HG02571 (cell line): Measurements from ENCODE around the gene GH1.
"Not testable (repeated sequence)": the region's sequence is repeated elsewhere in the genome, so short reads cannot be mapped to it uniquely, and the experiment has no call there.

Experiments
- ATAC-seq: cut with Tn5 transposase; IDR thresholded peaks from one replicate; pipeline ENCODE4 v1.9.1; 2021; ENCODE audit warnings: mild to moderate bottlenecking, moderate library complexity; ENCODE audit not compliant: unreplicated experiment

GH1 gene

DNA sequence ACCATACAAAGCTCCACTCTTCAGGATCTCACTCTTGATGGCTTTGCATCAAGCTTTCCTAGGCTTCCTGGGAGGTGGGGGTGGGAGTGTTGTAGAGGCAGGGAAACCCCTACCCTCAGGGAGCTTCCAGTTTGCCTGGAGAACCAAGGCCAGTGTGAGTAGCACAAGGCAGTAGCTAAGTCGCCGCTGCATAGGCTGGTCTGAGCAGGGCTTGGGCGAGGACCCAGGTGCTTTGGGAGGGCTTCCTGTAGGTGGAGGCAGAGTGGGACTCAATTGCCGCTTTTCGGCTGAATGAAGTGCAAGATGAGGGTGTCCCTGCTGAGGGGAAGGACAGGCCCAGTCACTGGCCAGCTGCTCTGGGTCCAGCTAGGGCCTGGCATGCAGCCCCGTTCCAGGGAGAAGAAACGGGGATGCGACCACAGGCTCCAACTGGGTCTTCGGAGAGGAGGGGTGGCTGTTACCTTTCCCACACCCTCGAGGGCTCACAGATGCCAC, 9.6 kb upstream of the GH1 start:
- no peak for ATAC-seq

DNA sequence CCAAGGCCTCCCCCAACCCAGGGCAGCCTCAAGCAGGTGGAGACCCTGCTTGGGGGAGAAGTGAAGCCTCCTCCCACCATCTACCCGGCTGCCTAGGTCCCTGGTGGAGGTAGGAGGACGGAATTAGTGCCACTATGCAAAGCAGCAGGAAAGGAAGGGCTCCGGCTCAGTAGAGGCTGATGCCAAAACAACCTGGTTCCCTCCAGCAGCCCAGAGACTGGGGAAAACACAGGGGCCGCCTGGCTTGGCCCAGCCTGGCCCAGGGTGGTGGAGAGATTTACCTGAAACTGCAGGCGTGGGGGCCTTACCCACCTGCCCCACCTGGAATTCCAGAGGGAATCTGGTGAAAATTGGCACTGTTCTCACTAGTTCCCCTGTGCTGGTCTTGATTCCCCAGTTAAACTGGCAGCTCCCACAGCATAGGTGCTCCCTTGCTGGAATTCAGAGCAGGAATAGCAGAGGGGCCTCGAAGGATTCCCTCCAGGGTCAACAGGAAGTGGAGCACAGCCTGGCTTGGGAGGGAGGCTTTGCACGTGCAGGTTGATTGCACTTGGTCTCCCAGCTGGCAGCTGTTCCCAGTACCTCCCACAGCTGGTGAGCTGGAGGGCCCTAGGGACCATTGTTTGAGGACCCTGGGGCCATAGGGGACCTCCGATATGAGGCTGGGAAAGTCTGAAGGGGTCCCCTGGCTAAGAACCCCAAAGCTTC, 9.0 kb upstream of the GH1 start:
- ATAC-seq, result no peak

DNA sequence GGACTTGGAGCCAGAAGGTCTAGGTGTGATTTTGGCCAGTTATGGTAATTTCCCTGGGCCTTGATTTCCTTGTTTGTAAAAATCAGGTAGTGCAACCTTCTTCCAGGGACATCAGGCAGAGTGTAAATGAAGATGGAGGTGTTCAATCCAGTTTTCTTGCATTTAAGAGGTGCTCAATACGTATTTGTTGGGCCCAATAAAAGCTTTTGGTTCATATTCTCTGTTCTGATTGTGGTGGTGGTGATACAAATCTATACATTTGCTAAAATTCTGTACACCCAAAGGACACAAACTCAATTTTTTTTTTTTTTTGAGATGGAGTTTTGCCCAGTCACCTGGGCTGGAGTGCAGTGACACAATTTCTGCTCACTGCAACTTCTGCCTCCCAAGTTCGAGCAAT, 7.5 kb upstream of the GH1 start:
- no peak for ATAC-seq

DNA sequence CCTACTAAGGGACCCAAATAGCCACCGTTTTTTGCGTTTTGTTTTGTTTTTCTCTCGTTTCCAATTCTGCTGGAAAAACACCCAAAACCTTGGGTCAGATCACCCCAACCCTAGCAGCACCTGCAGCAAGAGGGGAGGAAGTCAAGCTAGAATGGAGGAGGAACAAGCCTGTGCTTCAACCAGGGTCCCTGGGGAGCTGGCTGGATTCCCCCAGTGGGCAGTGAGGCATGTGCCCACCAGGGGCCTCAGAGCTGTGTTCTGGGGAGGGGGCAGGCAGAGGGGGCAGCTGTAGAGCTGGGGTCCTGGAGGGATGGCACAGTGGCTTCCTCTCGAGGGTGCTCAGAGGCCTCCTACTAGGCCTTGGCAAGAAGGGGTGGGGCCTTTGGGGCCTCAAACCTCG, 7.0 kb upstream of the GH1 start:
- no peak for ATAC-seq

DNA sequence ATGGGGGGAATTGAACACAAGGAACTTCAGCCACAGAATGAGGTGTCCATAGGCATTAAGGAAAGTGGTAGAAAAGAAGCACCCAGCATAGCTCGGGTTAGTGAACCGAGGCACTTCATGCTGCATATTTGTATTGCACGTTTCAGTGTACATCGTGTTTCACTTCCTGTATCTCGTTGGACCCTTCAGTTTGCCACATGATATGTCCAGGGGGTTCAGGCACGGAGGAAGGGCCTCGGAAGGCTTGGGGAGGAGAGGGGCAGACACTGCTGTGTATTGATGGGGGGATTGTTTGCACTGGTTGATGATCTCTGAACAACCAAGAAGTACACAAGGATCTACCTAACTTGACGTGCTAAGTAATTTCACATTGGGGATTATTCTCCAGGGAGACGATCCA, 3.8 kb upstream of the GH1 start:
- ATAC-seq, result not testable (repeated sequence)

DNA sequence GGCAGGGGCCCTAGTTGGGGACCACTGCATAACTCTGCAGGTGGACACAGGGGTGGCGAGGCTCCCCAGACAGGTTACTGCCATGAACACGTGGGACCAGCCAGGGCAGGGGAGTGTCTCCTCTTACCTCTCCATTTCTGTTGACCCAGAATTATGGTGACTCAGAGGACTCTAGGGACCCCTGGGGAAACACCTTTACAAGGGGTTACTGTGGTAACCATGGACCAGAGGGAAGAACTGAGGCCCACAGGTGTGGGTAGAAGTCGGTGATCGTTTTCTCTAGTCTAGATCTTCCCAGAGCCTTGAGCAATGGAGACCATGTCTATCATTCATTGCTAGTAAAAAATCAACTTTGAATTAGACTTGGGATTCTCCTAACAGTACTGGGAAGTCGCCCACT, 2.1 kb upstream of the GH1 start:
- ATAC-seq, result not testable (repeated sequence)

DNA sequence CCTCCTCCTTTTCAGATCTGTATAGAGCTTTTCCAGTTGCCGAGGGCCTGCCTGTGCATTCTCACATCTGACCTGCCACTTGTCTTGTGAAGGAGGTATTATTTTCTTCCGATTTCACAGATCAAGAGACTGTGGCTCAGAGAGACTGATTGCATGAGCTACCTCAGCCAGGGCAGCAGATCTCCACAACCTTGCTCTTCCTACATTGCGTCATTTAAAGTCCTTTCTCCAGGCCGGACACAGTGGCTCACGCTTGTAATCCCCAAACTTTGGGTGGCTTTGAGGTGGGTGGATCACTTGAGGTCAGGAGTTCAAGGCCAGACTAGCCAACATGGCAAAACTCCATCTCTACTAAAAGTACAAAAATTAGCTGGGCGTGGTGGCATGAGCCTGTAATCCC, 1.4 kb upstream of the GH1 start:
- ATAC-seq, result not testable (repeated sequence)

DNA sequence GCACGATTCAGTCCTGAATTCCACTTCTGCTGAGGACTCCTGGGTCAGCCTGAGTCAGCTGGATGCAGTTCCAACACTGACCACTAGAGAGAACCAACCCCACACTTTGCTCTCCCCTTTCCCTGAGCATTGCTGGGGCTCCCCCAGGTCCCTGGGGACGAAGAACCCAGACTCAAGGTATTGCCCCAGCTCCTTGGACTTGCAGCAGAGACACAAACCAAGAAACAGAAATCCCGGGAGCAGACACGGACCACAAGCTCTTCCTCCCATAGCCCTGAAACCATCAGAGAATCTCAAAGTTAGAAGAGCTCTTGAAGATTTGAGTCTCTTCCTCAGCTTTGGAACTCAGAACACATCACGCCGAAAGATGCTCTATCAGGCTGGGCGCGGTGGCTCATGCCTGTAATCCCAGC, 678 bp upstream of the GH1 start:
- peak; percentile 58 for ATAC-seq

DNA sequence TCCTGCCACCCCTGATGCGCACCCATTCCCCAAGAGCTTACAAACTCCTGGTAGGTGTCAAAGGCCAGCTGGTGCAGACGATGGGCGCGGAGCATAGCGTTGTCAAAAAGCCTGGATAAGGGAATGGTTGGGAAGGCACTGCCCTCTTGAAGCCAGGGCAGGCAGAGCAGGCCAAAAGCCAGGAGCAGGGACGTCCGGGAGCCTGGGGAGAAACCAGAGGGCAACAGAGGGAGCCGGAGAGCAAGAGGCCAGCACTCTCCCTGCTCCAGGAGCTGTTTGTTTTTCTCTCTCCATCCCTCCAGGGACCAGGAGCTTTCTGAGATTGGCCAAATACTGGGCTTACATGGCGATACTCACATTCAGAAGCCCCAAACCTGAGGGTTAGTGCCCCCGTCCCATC, 334 bp downstream of the GH1 start:
- no peak for ATAC-seq

DNA sequence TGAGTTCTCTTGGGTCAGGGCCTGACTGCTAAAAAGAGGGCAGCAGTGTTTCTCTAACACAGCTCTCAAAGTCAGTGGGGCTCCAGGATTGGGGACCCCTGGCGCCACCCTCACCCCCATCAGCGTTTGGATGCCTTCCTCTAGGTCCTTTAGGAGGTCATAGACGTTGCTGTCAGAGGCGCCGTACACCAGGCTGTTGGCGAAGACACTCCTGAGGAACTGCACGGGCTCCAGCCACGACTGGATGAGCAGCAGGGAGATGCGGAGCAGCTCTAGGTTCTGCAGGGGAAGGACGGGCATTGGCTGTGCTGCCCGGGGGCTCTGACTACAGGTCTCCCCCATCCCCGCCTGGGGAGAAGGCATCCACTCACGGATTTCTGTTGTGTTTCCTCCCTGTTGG, 993 bp downstream of the GH1 start:
- ATAC-seq, result no peak

DNA sequence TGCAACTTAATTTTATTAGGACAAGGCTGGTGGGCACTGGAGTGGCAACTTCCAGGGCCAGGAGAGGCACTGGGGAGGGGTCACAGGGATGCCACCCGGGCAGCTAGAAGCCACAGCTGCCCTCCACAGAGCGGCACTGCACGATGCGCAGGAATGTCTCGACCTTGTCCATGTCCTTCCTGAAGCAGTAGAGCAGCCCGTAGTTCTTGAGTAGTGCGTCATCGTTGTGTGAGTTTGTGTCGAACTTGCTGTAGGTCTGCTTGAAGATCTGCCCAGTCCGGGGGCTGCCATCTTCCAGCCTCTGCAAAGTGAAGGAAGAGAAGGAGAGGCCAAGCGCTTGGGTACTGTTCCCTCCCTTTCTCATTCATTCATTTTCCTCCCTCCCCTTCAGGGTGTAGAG, 1.4 kb downstream of the GH1 start:
- ATAC-seq, result not testable (repeated sequence)

DNA sequence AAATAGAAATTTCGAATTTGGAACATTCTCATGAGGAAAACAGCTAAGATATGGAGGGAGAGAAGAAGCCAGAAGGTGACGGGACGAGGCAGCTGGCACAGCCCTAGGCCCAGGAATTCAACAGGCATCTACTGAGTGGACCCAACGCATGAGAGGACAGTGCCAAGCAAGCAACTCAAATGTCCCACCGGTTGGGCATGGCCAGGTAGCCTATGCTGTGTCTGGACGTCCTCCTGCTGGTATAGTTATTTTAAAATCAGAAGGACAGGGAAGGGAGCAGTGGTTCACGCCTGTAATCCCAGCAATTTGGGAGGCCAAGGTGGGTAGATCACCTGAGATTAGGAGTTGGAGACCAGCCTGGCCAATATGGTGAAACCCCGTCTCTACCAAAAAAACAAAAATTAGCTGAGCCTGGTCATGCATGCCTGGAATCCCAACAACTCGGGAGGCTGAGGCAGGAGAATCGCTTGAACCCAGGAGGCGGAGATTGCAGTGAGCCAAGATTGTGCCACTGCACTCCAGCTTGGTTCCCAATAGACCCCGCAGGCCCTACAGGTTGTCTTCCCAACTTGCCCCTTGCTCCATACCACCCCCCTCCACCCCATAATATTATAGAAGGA, 2.0 kb downstream of the GH1 start:
- no peak for ATAC-seq

DNA sequence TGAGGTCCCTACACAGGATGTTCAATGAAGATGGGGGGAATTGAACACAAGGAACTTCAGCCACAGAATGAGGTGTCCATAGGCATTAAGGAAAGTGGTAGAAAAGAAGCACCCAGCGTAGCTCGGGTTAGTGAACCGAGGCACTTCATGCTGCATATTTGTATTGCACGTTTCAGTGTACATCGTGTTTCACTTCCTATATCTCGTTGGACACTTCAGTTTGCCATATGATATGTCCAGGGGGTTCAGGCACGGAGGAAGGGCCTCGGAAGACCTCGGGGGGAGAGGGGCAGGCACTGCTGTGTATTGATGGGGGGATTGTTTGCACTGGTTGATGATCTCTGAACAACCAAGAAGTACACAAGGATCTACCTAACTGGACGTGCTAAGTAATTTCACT, 2.9 kb downstream of the GH1 start:
- ATAC-seq, result not testable (repeated sequence)

DNA sequence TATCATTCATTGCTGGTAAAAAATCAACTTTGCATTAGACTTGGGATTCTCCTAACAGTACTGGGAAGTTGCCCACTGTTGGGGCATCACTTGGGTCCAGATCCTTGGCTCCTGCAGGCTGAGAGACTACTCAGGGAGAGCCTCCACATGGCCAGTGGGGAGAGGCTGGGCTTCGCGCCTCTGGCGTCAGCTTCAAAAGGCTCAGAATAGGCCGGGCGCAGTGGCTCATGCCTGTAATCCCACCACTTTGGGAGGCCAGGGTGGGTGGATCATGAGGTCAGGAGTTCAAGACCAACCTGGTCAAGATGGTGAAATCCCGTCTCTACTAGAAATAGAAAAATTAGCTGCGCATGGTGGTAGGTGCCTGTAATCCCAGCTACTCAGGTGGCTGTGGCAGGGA, 4.2 kb downstream of the GH1 start:
- ATAC-seq, result no peak

DNA sequence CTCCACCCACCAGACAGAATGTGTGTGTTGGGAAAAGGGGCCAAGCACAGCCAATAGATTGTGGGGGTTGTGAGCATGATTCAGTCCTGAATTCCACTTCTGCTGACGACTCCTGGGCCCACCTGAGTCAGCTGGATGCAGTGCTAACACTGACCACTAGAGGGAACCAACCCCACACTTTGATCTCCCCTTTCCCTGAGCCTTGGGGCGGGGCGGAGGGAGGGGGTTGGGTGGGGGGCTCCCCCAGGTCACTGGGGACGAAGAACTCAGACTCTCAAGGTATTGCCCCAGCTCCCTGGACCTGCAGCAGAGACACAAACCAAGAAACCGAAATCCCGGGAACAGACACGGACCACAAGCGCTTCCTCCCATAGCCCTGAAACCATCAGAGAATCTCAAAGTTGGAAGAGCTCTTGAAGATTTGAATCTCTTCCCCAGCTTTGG, 7.0 kb downstream of the GH1 start:
- no peak for ATAC-seq

DNA sequence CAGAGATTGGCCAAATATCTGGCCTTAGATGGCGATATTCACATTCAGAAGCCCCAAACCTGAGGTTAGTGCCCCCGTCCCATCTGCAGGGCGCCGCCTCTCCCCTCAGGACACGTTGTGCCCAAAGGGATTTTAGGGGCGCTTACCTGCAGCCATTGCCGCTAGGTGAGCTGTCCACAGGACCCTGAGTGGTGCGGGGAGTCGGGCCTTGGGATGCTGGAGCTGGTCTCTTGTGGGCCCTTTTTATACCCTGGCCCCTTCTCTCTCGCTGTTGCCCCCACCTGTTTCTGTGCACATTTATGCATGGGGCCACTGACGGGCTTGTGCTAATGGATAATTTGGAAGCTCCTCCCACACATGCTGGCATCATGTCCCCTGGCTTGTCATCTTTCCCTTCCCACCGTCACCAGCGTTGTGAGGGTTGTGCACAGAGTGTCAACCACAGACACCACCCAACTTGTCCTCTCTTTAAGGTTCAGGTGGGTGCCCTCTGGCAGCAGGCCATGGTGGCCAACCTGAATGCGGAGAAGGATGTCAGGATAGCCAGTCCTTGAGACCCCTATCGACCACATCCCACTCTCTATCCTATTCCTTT, 7.5 kb downstream of the GH1 start, which contains the start of gene CSHL1:
CSHL1 (minus strand) TSS at position 218 of the 595 bp plus-strand sequence; CDS start at position 156, 62 bp downstream.
- no peak for ATAC-seq

DNA sequence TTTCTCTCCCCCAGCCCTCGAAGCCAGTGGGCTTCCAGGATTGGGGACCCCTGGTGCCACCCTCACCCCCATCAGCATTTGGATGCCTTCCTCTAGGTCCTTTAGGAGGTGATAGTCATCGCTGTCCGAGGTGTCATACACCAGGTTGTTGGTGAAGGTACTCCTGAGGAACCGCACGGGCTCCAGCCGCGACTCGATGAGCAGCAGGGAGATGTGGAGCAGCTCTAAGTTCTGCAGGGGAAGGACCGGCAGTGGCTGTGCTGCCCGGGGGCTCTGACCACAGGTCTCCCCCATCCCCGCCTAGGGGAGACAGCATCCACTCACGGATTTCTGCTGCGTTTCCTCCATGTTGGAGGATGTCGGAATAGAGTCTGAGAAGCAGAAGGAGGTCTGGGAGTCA, 8.5 kb downstream of the GH1 start:
- ATAC-seq, result no peak

DNA sequence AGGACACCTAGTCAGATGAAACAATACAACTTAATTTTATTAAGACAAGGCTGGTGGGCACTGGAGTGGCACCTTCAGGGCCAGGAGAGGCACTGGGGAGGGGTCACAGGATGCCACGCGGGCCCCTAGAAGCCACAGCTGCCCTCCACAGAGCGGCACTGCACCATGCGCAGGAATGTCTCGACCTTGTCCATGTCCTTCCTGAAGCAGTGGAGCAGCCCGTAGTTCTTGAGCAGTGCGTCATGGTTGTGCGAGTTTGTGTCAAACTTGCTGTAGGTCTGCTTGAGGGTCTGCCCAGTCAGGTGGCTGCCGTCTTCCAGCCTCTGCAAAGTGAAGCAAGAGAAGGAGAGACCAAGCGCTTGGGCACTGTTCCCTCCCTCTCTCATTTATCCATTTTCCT, 9.1 kb downstream of the GH1 start:
- ATAC-seq, result not testable (repeated sequence)

DNA sequence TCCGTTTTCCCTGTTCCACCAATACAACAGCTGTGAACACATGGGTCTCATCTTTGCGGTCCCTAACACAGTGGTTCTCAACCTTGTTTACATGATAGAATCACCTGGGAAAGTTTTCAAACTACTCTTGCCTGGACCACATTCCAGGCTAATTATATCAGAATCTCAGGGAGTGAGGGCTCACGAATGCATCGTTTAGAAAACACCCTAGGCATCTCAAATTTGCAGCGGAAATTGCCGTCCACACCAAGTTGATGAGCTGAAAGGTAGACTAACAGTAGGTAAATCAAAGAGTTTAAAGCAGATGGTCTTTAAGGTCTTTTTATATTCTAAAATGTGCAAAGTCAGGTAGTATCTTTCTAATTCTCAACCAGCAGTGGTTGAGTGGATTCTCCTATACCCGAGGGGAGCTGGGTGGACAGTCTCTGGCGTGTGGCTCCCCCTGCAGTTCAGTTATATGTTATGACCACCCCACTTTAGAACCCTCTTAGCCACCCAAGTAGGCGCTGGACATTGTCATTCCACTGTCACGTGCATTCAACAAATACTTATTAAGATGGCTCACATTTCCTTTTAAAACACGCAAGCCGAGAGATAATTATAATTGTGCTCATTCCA, 11.4 kb downstream of the GH1 start:
- not testable (repeated sequence) for ATAC-seq

DNA sequence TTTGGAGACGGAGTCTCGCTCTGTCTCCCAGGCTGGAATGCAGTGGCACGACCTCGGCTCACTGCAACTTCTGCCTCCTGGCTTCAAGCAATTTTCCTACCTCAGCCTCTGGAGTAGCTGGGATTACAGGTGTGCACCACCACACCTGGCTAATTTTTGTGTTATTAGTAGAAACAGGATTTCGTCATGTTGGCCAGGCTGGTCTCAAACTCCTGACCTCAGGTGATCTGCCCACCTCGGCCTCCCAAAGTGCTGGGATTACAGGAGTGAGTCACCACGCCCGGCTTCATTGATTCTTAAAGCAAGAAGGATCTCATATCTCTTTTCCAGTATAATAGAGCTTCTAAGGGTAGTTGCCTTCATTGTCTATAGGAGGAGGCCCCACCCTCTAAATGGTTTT, 13.8 kb downstream of the GH1 start:
- ATAC-seq, result not testable (repeated sequence)

DNA sequence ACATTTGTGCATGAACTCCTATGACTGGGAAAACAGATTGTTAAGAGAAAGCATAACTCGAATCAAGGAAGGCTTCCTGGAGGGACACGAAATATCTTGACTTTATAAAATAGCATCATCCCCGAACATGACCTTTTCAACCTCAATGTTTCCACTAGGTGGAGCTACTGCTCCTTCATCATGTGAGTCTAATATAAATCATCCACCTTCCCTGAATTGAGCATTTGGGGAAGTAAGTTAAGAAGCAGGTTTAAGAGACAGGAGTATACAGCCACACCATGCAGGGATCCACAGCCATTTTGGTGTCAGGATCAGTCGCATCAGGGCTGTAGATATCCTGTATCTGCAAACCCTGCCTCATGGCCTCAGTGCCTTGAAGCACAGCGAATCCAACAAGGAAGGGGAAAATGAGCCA, 14.8 kb downstream of the GH1 start:
- not testable (repeated sequence) for ATAC-seq

DNA sequence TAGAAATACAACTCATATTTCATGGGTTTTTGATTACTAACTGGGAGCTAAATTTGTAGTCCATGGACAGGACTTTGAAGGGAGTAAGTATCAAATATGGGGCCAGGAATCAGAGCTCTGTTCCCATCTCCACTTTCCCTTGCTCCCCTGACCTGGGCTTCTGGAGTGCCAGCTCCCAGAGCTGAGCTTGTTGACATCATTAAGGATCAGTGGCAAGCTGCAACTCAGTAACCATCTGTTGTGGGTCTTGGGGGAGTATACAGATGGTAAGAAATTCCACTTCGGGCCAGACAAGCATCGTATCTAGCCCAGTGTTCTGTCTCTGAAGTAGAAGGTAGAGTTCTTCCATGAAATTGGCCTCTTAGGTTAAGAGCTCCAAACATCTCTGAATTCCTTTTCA, 16.7 kb downstream of the GH1 start:
- not testable (repeated sequence) for ATAC-seq
